Astrocyte (in vitro differentiated cells and primary cell): Measurements from ENCODE around the gene NOTCH4. TPM values are rescaled to one million over a fixed set of nuclear protein-coding genes. Genes with fewer than 3 reads are reported as not detected.

Source experiments
- DNase-seq: peaks from one replicate; pipeline ENCODE4 v3.0.0-alpha.2; 2010; ENCODE audit warnings: low read depth
- FAIRE-seq: peaks from 2 replicates; lab custom pipeline; 2011; peaks lifted over from hg19 to GRCh38; lab: Jason Lieb, UNC
- H2AFZ ChIP-seq: 2 replicates; pipeline ENCODE4 v1.6.0; 2012; ENCODE audit warnings: low read depth, low read length, inconsistent platforms
- H3K27ac ChIP-seq: 2 replicates; pipeline ENCODE4 v1.5.1; 2011; ENCODE audit warnings: low read depth, low read length, inconsistent platforms
- H3K27me3 ChIP-seq: 2 replicates; pipeline ENCODE4 v1.6.0; 2011; ENCODE audit warnings: low read length, inconsistent platforms; ENCODE audit not compliant: insufficient read depth
- H3K36me3 ChIP-seq: 2 replicates; pipeline ENCODE4 v1.5.1; 2011; ENCODE audit warnings: low read length, inconsistent platforms; ENCODE audit not compliant: insufficient read depth
- H3K4me1 ChIP-seq: 2 replicates; pipeline ENCODE4 v1.5.1; 2011; ENCODE audit warnings: low read length, inconsistent platforms; ENCODE audit not compliant: insufficient read depth
- H3K4me2 ChIP-seq: 2 replicates; pipeline ENCODE4 v1.6.0; 2012; ENCODE audit warnings: low read length, inconsistent platforms
- H3K4me3 ChIP-seq: 2 replicates; pipeline ENCODE4 v1.5.1; 2011; ENCODE audit warnings: low read depth, mild to moderate bottlenecking, low read length, inconsistent platforms; ENCODE audit not compliant: insufficient read depth
- H3K79me2 ChIP-seq: 2 replicates; pipeline ENCODE4 v1.6.0; 2012; ENCODE audit warnings: mild to moderate bottlenecking, low read length, inconsistent platforms; ENCODE audit not compliant: insufficient read depth
- H3K9ac ChIP-seq: 2 replicates; pipeline ENCODE4 v1.6.0; 2012; ENCODE audit warnings: mild to moderate bottlenecking, low read length, inconsistent platforms
- H3K9me3 ChIP-seq: 2 replicates; pipeline ENCODE4 v1.5.1; 2012; ENCODE audit warnings: low read depth, mild to moderate bottlenecking, low read length, inconsistent platforms; ENCODE audit not compliant: insufficient read depth
- H4K20me1 ChIP-seq: 2 replicates; pipeline ENCODE4 v1.6.0; 2012; ENCODE audit warnings: low read length, inconsistent platforms; ENCODE audit not compliant: insufficient read depth
- H3K27ac Mint-ChIP-seq: one replicate; pipeline ENCODE4 v1.8.0; 2021; ENCODE audit warnings: mild to moderate bottlenecking, mixed read lengths; ENCODE audit not compliant: unreplicated experiment
- H3K27me3 Mint-ChIP-seq: one replicate; pipeline ENCODE4 v1.8.0; 2021; ENCODE audit warnings: low read depth, mixed read lengths; ENCODE audit not compliant: unreplicated experiment
- H3K36me3 Mint-ChIP-seq: one replicate; pipeline ENCODE4 v1.8.0; 2021; ENCODE audit warnings: low read depth, mixed read lengths; ENCODE audit not compliant: unreplicated experiment
- H3K4me1 Mint-ChIP-seq: one replicate; pipeline ENCODE4 v1.8.0; 2021; ENCODE audit warnings: low read depth, mixed read lengths; ENCODE audit not compliant: unreplicated experiment
- H3K4me3 Mint-ChIP-seq: one replicate; pipeline ENCODE4 v1.8.0; 2021; ENCODE audit warnings: mild to moderate bottlenecking, moderate library complexity, mixed read lengths; ENCODE audit not compliant: unreplicated experiment
- H3K9me3 Mint-ChIP-seq: one replicate; pipeline ENCODE4 v1.8.0; 2021; ENCODE audit warnings: mild to moderate bottlenecking, mixed read lengths; ENCODE audit not compliant: unreplicated experiment
- CTCF ChIP-seq: IDR thresholded peaks from 2 replicates; pipeline ENCODE4 v1.5.1; 2011; ENCODE audit warnings: low read depth, mild to moderate bottlenecking, inconsistent platforms, low read length, moderate library complexity; ENCODE audit not compliant: insufficient read depth
- EZH2 ChIP-seq: IDR thresholded peaks from 2 replicates; pipeline ENCODE4 v1.6.1; 2012; ENCODE audit warnings: mild to moderate bottlenecking, low read length, inconsistent platforms; ENCODE audit not compliant: insufficient read depth
- total RNA-seq: library from RNA; stranded (reverse); gene quantifications from 2 replicates; pipeline ENCODE4 v1.2.1, GENCODE V29; 2021

Gene NOTCH4
- total RNA-seq, 1 donor from 2014 or later, result 0.57 TPM

GRCh38 chr6:32179766-32180405 lies 44.0 kb downstream of the NOTCH4 start:
- H3K79me2 ChIP-seq, result peaks cover 21% of the 10 kb centered on the region
- Mint-ChIP-seq H3K4me3 (peak overlapping the region; percentile 97), H3K36me3 (peaks cover 6% of the 10 kb centered on the region), H3K4me1 (peaks cover 21% of the 10 kb centered on the region), H3K27me3 (no peaks in the 10 kb centered on the region), H3K27ac (no peak overlapping the region), H3K9me3 (no peaks in the 10 kb centered on the region)
- H4K20me1 ChIP-seq, result peaks cover 2% of the 10 kb centered on the region
- peaks cover 27% of the 10 kb centered on the region for H3K4me1 ChIP-seq
- no peak overlapping the region for H3K4me3 ChIP-seq
- no peak overlapping the region for H3K27ac ChIP-seq
- H3K4me2 ChIP-seq, result peak overlapping the region; percentile 95
- DNase-seq, result no peak
- TF ChIP-seq EZH2 (no peak), CTCF (no peak)
- FAIRE-seq, result no peak
- H3K9ac ChIP-seq, result no peak overlapping the region
- H3K27me3 ChIP-seq, result no peaks in the 10 kb centered on the region
- no peaks in the 10 kb centered on the region for H3K9me3 ChIP-seq
- H3K36me3 ChIP-seq, result peaks cover 11% of the 10 kb centered on the region
- H2AFZ ChIP-seq, result no peak overlapping the region

- no peak for FAIRE-seq
- Histone ChIP-seq H3K4me2 (peak overlapping the region; percentile 95), H3K36me3 (peaks cover 9% of the 10 kb centered on the region), H3K9ac (peak overlapping the region; percentile 98), H4K20me1 (peaks cover 13% of the 10 kb centered on the region), H2AFZ (peak overlapping the region; percentile 35), H3K79me2 (peaks cover 32% of the 10 kb centered on the region), H3K27ac (peak overlapping the region; percentile 91), H3K4me3 (peak overlapping the region; percentile 79), H3K4me1 (peaks cover 33% of the 10 kb centered on the region), H3K27me3 (no peaks in the 10 kb centered on the region), H3K9me3 (no peaks in the 10 kb centered on the region)
- Mint-ChIP-seq H3K36me3 (peaks cover 6% of the 10 kb centered on the region), H3K9me3 (no peaks in the 10 kb centered on the region), H3K4me3 (peak overlapping the region; percentile 97), H3K27ac (peak overlapping the region; percentile 99), H3K27me3 (no peaks in the 10 kb centered on the region), H3K4me1 (peaks cover 24% of the 10 kb centered on the region)
- TF ChIP-seq EZH2 (no peak), CTCF (no peak)
- no peak for DNase-seq
Observed at GRCh38 chr6:32178547-32179440, 45.1 kb downstream of the NOTCH4 start.
